ENCODE results near the gene ZNF182.

GRCh38 chrX:48001260-48001659 is 2.5 kb downstream of the ZNF182 start:
- TF ChIP-seq CTCF (IDR thresholded peaks at IDR 0.05) (no peak), POLR2A (IDR thresholded peaks at IDR 0.05) (no peak)

All from esophagus squamous epithelium (tissue), 4 donors.